Measurements from ENCODE around the gene GABBR2.

- no peak for TF ChIP-seq YY1 (IDR thresholded peaks at IDR 0.05; ENCODE audit: low read depth)
- TF ChIP-seq TEAD4 (IDR thresholded peaks at IDR 0.05) = no peak
- TF ChIP-seq EGR1 (IDR thresholded peaks at IDR 0.05) = no peak
- no peak for TF ChIP-seq EP300 (IDR thresholded peaks at IDR 0.05; ENCODE audit: borderline replicate concordance)
Measured at GRCh38 chr9:98607787-98608186, 100.9 kb downstream of the GABBR2 start.
